ENCODE measurements around the gene TAF1C. TPM values are rescaled to one million over a fixed set of nuclear protein-coding genes. Genes with fewer than 3 reads are reported as not detected.

Gene TAF1C
- total RNA-seq, 1 experiment from 2014 or later, result 40.2 TPM

GRCh38 chr16:84191466-84191865 lies 4.6 kb upstream of the TAF1C start:
- Histone ChIP-seq H3F3A (ENCODE audit: insufficient read depth, low read depth) (no peaks in the 10 kb centered on the region), H3K9me3 (ENCODE audit: insufficient read depth, low read depth) (no peaks in the 10 kb centered on the region), H3K4me1 (replicated peaks; ENCODE audit: insufficient read depth) (no peaks in the 10 kb centered on the region), H4K20me1 (ENCODE audit: insufficient read depth) (no peaks in the 10 kb centered on the region), H3K9me2 (ENCODE audit: insufficient read depth) (no peaks in the 10 kb centered on the region), H3K27me3 (ENCODE audit: insufficient read depth, low read depth) (no peaks in the 10 kb centered on the region), H3K79me2 (ENCODE audit: low read depth) (peaks cover 4% of the 10 kb centered on the region), H3K4me3 (no peak overlapping the region), H2AFZ (no peak overlapping the region), H3K4me2 (no peak overlapping the region), H3K36me3 (ENCODE audit: low read depth) (no peaks in the 10 kb centered on the region), H3K27ac (no peak overlapping the region)
- no TSS peak for BruUV-seq (replicated peaks)
- TF ChIP-seq EZH2 (IDR thresholded peaks at IDR 0.05; ENCODE audit: low read depth) (no peak), CTCF (conservative IDR thresholded peaks at IDR 0.05) (no peak)
- DNase-seq, result no peak
- CTCF ChIA-PET, result no interaction called here
- POLR2A ChIA-PET (ENCODE audit: unreplicated experiment), result no interaction called here
- intact Hi-C loops (cut with micrococcal nuclease; ENCODE audit: unreplicated experiment), result no loop called here

GRCh38 chr16:84190731-84191388 lies 4.0 kb upstream of the TAF1C start, which contains the start of gene ADAD2:
Gene ADAD2, plus strand, starts transcription at chr16:84191157. Its CDS starts 74 bp downstream, at chr16:84191231.
- peaks cover 10% of the 10 kb centered on the region for H3K79me2 ChIP-seq (ENCODE audit: low read depth)
- H4K20me1 ChIP-seq (ENCODE audit: insufficient read depth), result no peaks in the 10 kb centered on the region
- H2AFZ ChIP-seq, result no peak within 1 kb of the TSS
- POLR2A ChIA-PET (ENCODE audit: unreplicated experiment), result no interaction called here
- no peak within 1 kb of the TSS for H3K4me2 ChIP-seq
- no peaks in the 10 kb centered on the region for H3K9me3 ChIP-seq (ENCODE audit: insufficient read depth, low read depth)
- H3K4me3 ChIP-seq, result no peak within 1 kb of the TSS
- H3F3A ChIP-seq (ENCODE audit: insufficient read depth, low read depth), result no peaks in the 10 kb centered on the region
- H3K27me3 ChIP-seq (ENCODE audit: insufficient read depth, low read depth), result no peaks in the 10 kb centered on the region
- intact Hi-C loops (cut with micrococcal nuclease; ENCODE audit: unreplicated experiment), result no loop called here
- no peaks in the 10 kb centered on the region for H3K9me2 ChIP-seq (ENCODE audit: insufficient read depth)
- no peak for DNase-seq
- no peak within 1 kb of the TSS for H3K27ac ChIP-seq
- no peaks in the 10 kb centered on the region for H3K36me3 ChIP-seq (ENCODE audit: low read depth)
- TF ChIP-seq EZH2 (IDR thresholded peaks at IDR 0.05; ENCODE audit: low read depth) (no peak), CTCF (conservative IDR thresholded peaks at IDR 0.05) (no peak)
- H3K4me1 ChIP-seq (replicated peaks; ENCODE audit: insufficient read depth), result peaks cover 3% of the 10 kb centered on the region; the same call in 1 of the 2 replicates
- no TSS peak for BruUV-seq (replicated peaks)
- CTCF ChIA-PET, result interaction anchor here (1.1 kb wide), 1 partner anchor 121 kb away, joined by 3 read pairs; no protein-coding TSS in a partner anchor

- intact Hi-C loops (cut with micrococcal nuclease; ENCODE audit: unreplicated experiment), result no loop called here
- POLR2A ChIA-PET (ENCODE audit: unreplicated experiment), result no interaction called here
- H3K27ac ChIP-seq, result no peak overlapping the region
- H3K4me1 ChIP-seq (replicated peaks; ENCODE audit: insufficient read depth), result peaks cover 10% of the 10 kb centered on the region; the same call in 1 of the 2 replicates
- H3K9me2 ChIP-seq (ENCODE audit: insufficient read depth), result no peaks in the 10 kb centered on the region
- DNase-seq, result no peak
- no peak overlapping the region for H3K4me3 ChIP-seq
- H3K79me2 ChIP-seq (ENCODE audit: low read depth), result peaks cover 34% of the 10 kb centered on the region
- H3K36me3 ChIP-seq (ENCODE audit: low read depth), result no peaks in the 10 kb centered on the region; the same call in 1 of the 2 replicates
- H3K27me3 ChIP-seq (ENCODE audit: insufficient read depth, low read depth), result no peaks in the 10 kb centered on the region
- TF ChIP-seq CTCF (conservative IDR thresholded peaks at IDR 0.05) (no peak), EZH2 (IDR thresholded peaks at IDR 0.05; ENCODE audit: low read depth) (no peak)
- H3K9me3 ChIP-seq (ENCODE audit: insufficient read depth, low read depth), result no peaks in the 10 kb centered on the region
- BruUV-seq (replicated peaks), result no TSS peak
- no peak overlapping the region for H3K4me2 ChIP-seq
- peaks cover 3% of the 10 kb centered on the region; the same call in 1 of the 2 replicates for H4K20me1 ChIP-seq (ENCODE audit: insufficient read depth)
- CTCF ChIA-PET, result no interaction called here
- no peaks in the 10 kb centered on the region for H3F3A ChIP-seq (ENCODE audit: insufficient read depth, low read depth)
- no peak overlapping the region for H2AFZ ChIP-seq
Measured at GRCh38 chr16:84184775-84185174, 2.1 kb downstream of the TAF1C start.
